ENCODE data around the gene LY9.

- TF ChIP-seq CTCF (IDR thresholded peaks at IDR 0.05): no peak
- TF ChIP-seq POLR2AphosphoS5 (IDR thresholded peaks at IDR 0.05): no peak
- TF ChIP-seq POLR2A (IDR thresholded peaks at IDR 0.05): no peak
Measured at GRCh38 chr1:160818207-160818937, 22.4 kb downstream of the LY9 start.
